Measurements from ENCODE around the gene MATN1.

DNA sequence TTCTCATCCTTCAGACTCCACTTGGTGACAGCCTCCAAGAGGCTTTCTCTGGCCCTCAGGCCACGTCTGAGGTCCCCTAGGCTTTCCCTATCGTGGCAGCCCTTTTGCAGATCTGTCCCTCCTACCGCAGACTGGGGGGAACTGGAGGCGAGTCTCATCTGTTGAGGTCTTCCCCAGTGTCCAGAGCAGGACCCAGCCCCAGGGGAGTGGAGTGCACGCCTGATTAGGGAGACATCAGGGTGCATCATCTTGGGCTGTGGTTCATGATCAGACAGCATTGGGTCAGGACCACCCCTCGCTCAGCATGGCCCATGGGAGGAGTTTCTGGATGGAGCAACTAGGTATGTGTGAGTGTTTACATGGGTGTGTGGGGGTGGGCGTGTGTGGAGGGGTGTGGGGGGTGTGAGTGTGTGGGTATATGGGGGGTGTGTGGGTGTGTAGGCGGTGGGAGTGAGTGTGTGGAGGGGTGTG lies 8.5 kb upstream of the MATN1 start:
- TF ChIP-seq, protein P1, sequence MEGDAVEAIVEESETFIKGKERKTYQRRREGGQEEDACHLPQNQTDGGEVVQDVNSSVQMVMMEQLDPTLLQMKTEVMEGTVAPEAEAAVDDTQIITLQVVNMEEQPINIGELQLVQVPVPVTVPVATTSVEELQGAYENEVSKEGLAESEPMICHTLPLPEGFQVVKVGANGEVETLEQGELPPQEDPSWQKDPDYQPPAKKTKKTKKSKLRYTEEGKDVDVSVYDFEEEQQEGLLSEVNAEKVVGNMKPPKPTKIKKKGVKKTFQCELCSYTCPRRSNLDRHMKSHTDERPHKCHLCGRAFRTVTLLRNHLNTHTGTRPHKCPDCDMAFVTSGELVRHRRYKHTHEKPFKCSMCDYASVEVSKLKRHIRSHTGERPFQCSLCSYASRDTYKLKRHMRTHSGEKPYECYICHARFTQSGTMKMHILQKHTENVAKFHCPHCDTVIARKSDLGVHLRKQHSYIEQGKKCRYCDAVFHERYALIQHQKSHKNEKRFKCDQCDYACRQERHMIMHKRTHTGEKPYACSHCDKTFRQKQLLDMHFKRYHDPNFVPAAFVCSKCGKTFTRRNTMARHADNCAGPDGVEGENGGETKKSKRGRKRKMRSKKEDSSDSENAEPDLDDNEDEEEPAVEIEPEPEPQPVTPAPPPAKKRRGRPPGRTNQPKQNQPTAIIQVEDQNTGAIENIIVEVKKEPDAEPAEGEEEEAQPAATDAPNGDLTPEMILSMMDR (conservative IDR thresholded peaks at IDR 0.05; ENCODE audit: low read length), result no peak
- no peak for TF ChIP-seq EZH2phosphoT487 (IDR thresholded peaks at IDR 0.05; ENCODE audit: borderline replicate concordance, low read depth, low read length)

Measured in OCI-LY7 (cell line).